Transverse colon (tissue), 3 donors: Measurements from ENCODE around the gene ARHGAP24.

ENCODE experiments used
- CTCF ChIP-seq, 5 experiments: fragments of 200-600 bp in 3 of 5; fragments of 450-650 bp in 2 of 5; sonication (generic) in 3 of 5; IDR thresholded peaks; 1 replicate in 2 of 5; 2 replicates in 3 of 5; pipeline ENCODE4 v1.5.1; 2016 to 2017; ENCODE audit warnings: antibody characterized with exemption in 5 of 5, inconsistent platforms in 3 of 5, mild to moderate bottlenecking in 2 of 5, moderate library complexity in 1 of 5
- EP300 ChIP-seq: sonication (generic); formaldehyde crosslinking; IDR thresholded peaks from one replicate; pipeline ENCODE4 v1.6.1; 2017; ENCODE audit warnings: antibody characterized with exemption, low read depth
- POLR2A ChIP-seq: fragments of 450-650 bp; IDR thresholded peaks from one replicate; pipeline ENCODE4 v1.6.1; 2016; ENCODE audit warnings: antibody characterized with exemption, mild to moderate bottlenecking, moderate library complexity

GRCh38 chr4:85492336-85492735 is 17.4 kb downstream of the ARHGAP24 start:
- TF ChIP-seq CTCF (IDR thresholded peaks at IDR 0.05) (no peak), POLR2A (no peak), EP300 (no peak)
